ENCODE measurements around the gene DBT. TPM values are rescaled to one million over a fixed set of nuclear protein-coding genes. Genes with fewer than 3 reads are reported as not detected.

The DBT gene
- total and polyA plus RNA-seq, 2 of the 8 experiments (the other 6 are each of a cell fraction or from before 2014, with no cell fraction given) = 3.3 to 24.6 TPM

DNA sequence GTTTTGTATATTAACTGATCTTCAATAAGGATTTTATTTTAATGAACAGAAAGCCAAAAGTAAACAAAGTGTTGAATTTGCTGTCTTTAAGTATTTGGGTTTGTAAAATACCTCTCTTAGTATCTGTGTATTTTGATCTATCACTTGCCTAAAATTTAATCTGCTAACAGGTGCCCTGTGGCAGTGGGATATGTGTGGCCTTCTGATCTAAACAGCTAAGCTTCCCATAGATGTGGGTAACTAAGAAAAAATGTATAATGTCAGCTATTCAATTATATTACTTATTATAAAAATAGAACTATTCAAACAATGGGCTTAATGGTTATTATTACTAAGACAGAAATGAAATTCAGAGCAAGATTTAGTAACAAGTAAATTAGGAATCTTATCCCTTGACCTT lies 86.8 kb downstream of the DBT start:
- no peak overlapping the region for H2BK20ac ChIP-seq (ENCODE audit: low read length)
- no peak for FAIRE-seq
- CTCF ChIA-PET (ENCODE audit: partially characterized antibody) = interaction anchor here (0.6 to 1.1 kb wide), 2 partner anchors 61 to 285 kb away, joined by 3 to 4 read pairs; no protein-coding TSS in a partner anchor
- TF ChIP-seq RBBP5 (IDR thresholded peaks at IDR 0.05; ENCODE audit: borderline replicate concordance, low read depth, low read length) (no peak), PHF8 (conservative IDR thresholded peaks at IDR 0.05; ENCODE audit: low read depth, low read length) (no peak), SIRT6 (IDR thresholded peaks at IDR 0.05; ENCODE audit: low read length) (no peak), HDAC6 (IDR thresholded peaks at IDR 0.05; ENCODE audit: low read depth, low read length) (no peak), GABPA (IDR thresholded peaks at IDR 0.05; ENCODE audit: borderline replicate concordance, insufficient read depth, low read length) (no peak), SAP30 (IDR thresholded peaks at IDR 0.05; ENCODE audit: insufficient read depth, insufficient replicate concordance, low read length) (no peak), KDM4A (IDR thresholded peaks at IDR 0.05; ENCODE audit: low read depth, low read length, severe bottlenecking) (no peak), BRCA1 (IDR thresholded peaks at IDR 0.05; ENCODE audit: low read depth, low read length) (no peak), RFX5 (IDR thresholded peaks at IDR 0.05; ENCODE audit: borderline replicate concordance, low read depth, low read length) (no peak), SIX5 (IDR thresholded peaks at IDR 0.05; ENCODE audit: low read depth, low read length) (no peak), KDM5A (IDR thresholded peaks at IDR 0.05; ENCODE audit: low read length) (no peak), SRF (IDR thresholded peaks at IDR 0.05; ENCODE audit: low read depth, low read length) (no peak), CHD2 (IDR thresholded peaks at IDR 0.05; ENCODE audit: low read length) (no peak)
- TF ChIP-seq, protein P1, sequence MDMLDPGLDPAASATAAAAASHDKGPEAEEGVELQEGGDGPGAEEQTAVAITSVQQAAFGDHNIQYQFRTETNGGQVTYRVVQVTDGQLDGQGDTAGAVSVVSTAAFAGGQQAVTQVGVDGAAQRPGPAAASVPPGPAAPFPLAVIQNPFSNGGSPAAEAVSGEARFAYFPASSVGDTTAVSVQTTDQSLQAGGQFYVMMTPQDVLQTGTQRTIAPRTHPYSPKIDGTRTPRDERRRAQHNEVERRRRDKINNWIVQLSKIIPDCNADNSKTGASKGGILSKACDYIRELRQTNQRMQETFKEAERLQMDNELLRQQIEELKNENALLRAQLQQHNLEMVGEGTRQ (IDR thresholded peaks at IDR 0.05; ENCODE audit: low read length) = no peak

More for the DNA sequence above, 86.8 kb downstream of the DBT start:
- Histone ChIP-seq H4K20me1 (replicated peaks in 1 of 2; ENCODE audit: control insufficient read depth in 1 of 2, insufficient read depth in 2 of 2, low read length in 2 of 2) (no peaks in the 10 kb centered on the region), H3K4ac (replicated peaks; ENCODE audit: insufficient read length, low read depth, low read length) (no peak overlapping the region), H3K23me2 (ENCODE audit: low read depth, low read length) (no peaks in the 10 kb centered on the region), H3K36me3 (ENCODE audit: control insufficient read depth in 2 of 4, insufficient read depth in 4 of 4, low read length in 3 of 4) (no peaks in the 10 kb centered on the region), H3K4me1 (replicated peaks in 1 of 4; ENCODE audit: control insufficient read depth in 3 of 4, insufficient read depth in 4 of 4, low read length in 3 of 4) (no peaks in the 10 kb centered on the region), H3K27ac (ENCODE audit: low read depth, low read length) (no peak overlapping the region), H4K91ac (replicated peaks; ENCODE audit: insufficient read length, low read length) (no peak overlapping the region), H3K23ac (ENCODE audit: insufficient read length) (no peak overlapping the region), H2BK5ac (ENCODE audit: low read depth, low read length) (no peak overlapping the region), H2BK120ac (replicated peaks; ENCODE audit: low read depth, low read length) (no peak overlapping the region), H3K14ac (ENCODE audit: insufficient read length) (no peak overlapping the region), H2AK5ac (ENCODE audit: low read depth, low read length) (no peak overlapping the region), H3K4me3 (ENCODE audit: extremely low read depth in 1 of 4, insufficient read depth in 2 of 4, low read depth in 3 of 4, low read length in 4 of 4) (no peak overlapping the region), H3K9me3 (ENCODE audit: insufficient read depth in 2 of 2, low read depth in 1 of 2, low read length in 1 of 2) (no peaks in the 10 kb centered on the region), H2BK12ac (ENCODE audit: low read depth, low read length) (no peak overlapping the region), H3K9ac (replicated peaks in 1 of 4; ENCODE audit: extremely low read depth in 1 of 4, low read depth in 3 of 4, low read length in 3 of 4) (no peak overlapping the region), H3K56ac (replicated peaks; ENCODE audit: insufficient read length, low read depth, low read length) (no peak overlapping the region), H2AFZ (ENCODE audit: low read length) (no peak overlapping the region), H3K79me2 (ENCODE audit: control insufficient read depth in 1 of 2, insufficient read depth in 2 of 2, low read length in 2 of 2) (no peaks in the 10 kb centered on the region), H2BK15ac (ENCODE audit: low read length) (no peak overlapping the region), H4K5ac (ENCODE audit: insufficient read length, low read depth, low read length) (no peak overlapping the region), H3K27me3 (replicated peaks in 1 of 4; ENCODE audit: control insufficient read depth in 3 of 4, extremely low read depth in 1 of 4, insufficient read depth in 3 of 4, low read length in 3 of 4) (no peaks in the 10 kb centered on the region), H3K79me1 (ENCODE audit: low read depth, low read length) (no peaks in the 10 kb centered on the region), H3K4me2 (ENCODE audit: insufficient read depth in 1 of 2, low read depth in 2 of 2, low read length in 2 of 2) (no peak overlapping the region), H4K8ac (ENCODE audit: extremely low read depth, insufficient read depth, low read length) (no peak overlapping the region), H3K18ac (ENCODE audit: extremely low read depth, low read length) (no peak overlapping the region)
- POLR2A ChIA-PET (ENCODE audit: partially characterized antibody) = no interaction called here
- DNase-seq (ENCODE audit: low read depth in 1 of 2, low spot score in 2 of 2) = no peak

Measured in H1 (cell line).